ENCODE data around the gene LIFR. TPM values are rescaled to one million over a fixed set of nuclear protein-coding genes. Genes with fewer than 3 reads are reported as not detected.

The LIFR gene
- polyA plus RNA-seq, 1 donor from 2014 or later, result 5.8 TPM

GRCh38 chr5:38450627-38451026, 105.8 kb downstream of the LIFR start:
- H3K79me2 ChIP-seq (replicated peaks; ENCODE audit: insufficient read depth, low read length), result no peaks in the 10 kb centered on the region
- H3K27ac ChIP-seq (ENCODE audit: low read length), result no peak overlapping the region
- H3K9me2 ChIP-seq (ENCODE audit: insufficient read depth, low read length), result no peaks in the 10 kb centered on the region
- H3K27me3 ChIP-seq (ENCODE audit: insufficient read depth, low read depth, low read length), result no peaks in the 10 kb centered on the region
- H3K9me3 ChIP-seq (ENCODE audit: low read length), result no peaks in the 10 kb centered on the region
- H2AFZ ChIP-seq (ENCODE audit: low read depth, low read length), result no peak overlapping the region
- TF ChIP-seq MXI1 (conservative IDR thresholded peaks at IDR 0.05; ENCODE audit: poor library complexity, severe bottlenecking) (no peak), TAF1 (IDR thresholded peaks at IDR 0.05; ENCODE audit: low read depth) (no peak), SMC3 (conservative IDR thresholded peaks at IDR 0.05; ENCODE audit: poor library complexity) (no peak), RAD21 (conservative IDR thresholded peaks at IDR 0.05) (no peak), REST (IDR thresholded peaks at IDR 0.05; ENCODE audit: borderline replicate concordance) (no peak), POLR2AphosphoS5 (IDR thresholded peaks at IDR 0.05) (no peak), CTCF (IDR thresholded peaks at IDR 0.05; ENCODE audit: poor library complexity, severe bottlenecking) (no peak), EP300 (conservative IDR thresholded peaks at IDR 0.05; ENCODE audit: poor library complexity, severe bottlenecking) (no peak), EZH2 (IDR thresholded peaks at IDR 0.05; ENCODE audit: borderline replicate concordance, insufficient read depth, low read length, poor library complexity, severe bottlenecking) (no peak)
- no peak overlapping the region for H3K9ac ChIP-seq (ENCODE audit: low read length)
- no peaks in the 10 kb centered on the region for H3F3A ChIP-seq (ENCODE audit: insufficient read depth, low read length, poor library complexity, severe bottlenecking)
- H3K36me3 ChIP-seq (ENCODE audit: insufficient read depth, low read length), result no peaks in the 10 kb centered on the region
- H4K20me1 ChIP-seq (ENCODE audit: insufficient read depth), result no peaks in the 10 kb centered on the region
- no peak overlapping the region for H3K4me2 ChIP-seq (ENCODE audit: low read length)
- no peak overlapping the region for H3K4me3 ChIP-seq (ENCODE audit: low read length)

GRCh38 chr5:38448568-38449350, 107.7 kb downstream of the LIFR start:
- H3K79me2 ChIP-seq (replicated peaks; ENCODE audit: insufficient read depth, low read length), result no peaks in the 10 kb centered on the region
- no peak overlapping the region for H3K9ac ChIP-seq (ENCODE audit: low read length)
- H2AFZ ChIP-seq (ENCODE audit: low read depth, low read length), result no peak overlapping the region
- no peak overlapping the region for H3K4me3 ChIP-seq (ENCODE audit: low read length)
- no peaks in the 10 kb centered on the region for H3K9me2 ChIP-seq (ENCODE audit: insufficient read depth, low read length)
- no peaks in the 10 kb centered on the region for H3K36me3 ChIP-seq (ENCODE audit: insufficient read depth, low read length)
- TF ChIP-seq REST (IDR thresholded peaks at IDR 0.05; ENCODE audit: borderline replicate concordance) (no peak), EZH2 (IDR thresholded peaks at IDR 0.05; ENCODE audit: borderline replicate concordance, insufficient read depth, low read length, poor library complexity, severe bottlenecking) (no peak), CTCF (IDR thresholded peaks at IDR 0.05; ENCODE audit: poor library complexity, severe bottlenecking) (no peak)
- no peak overlapping the region for H3K27ac ChIP-seq (ENCODE audit: low read length)
- no peaks in the 10 kb centered on the region for H3F3A ChIP-seq (ENCODE audit: insufficient read depth, low read length, poor library complexity, severe bottlenecking)
- H3K27me3 ChIP-seq (ENCODE audit: insufficient read depth, low read depth, low read length), result no peaks in the 10 kb centered on the region
- no peak overlapping the region for H3K4me2 ChIP-seq (ENCODE audit: low read length)
- H3K9me3 ChIP-seq (ENCODE audit: low read length), result no peaks in the 10 kb centered on the region
- no peaks in the 10 kb centered on the region for H4K20me1 ChIP-seq (ENCODE audit: insufficient read depth)

Measured in neural cell (in vitro differentiated cells).